ENCODE data around the gene SRSF7.

The SRSF7 gene

DNA sequence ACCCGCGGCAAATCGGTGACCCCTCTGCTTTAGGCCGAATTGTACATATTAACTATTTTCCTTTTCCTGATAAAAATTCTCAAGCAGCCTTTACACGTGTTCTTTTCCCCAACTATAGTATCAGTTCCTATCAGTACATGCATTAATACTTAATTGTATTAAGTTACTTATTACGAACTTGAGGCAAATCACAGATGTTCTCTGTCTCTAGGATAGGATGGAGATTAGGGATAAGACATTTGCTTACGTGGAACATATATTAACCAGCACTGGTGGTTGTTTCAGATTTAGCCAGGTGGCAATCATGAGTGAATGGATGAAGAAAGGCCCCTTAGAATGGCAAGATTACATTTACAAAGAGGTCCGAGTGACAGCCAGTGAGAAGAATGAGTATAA, 27.5 kb upstream of the SRSF7 start:
- TF ChIP-seq POLR2AphosphoS5 (IDR thresholded peaks at IDR 0.05; ENCODE audit: low read depth, low read length), result no peak
- TF ChIP-seq, protein P1, sequence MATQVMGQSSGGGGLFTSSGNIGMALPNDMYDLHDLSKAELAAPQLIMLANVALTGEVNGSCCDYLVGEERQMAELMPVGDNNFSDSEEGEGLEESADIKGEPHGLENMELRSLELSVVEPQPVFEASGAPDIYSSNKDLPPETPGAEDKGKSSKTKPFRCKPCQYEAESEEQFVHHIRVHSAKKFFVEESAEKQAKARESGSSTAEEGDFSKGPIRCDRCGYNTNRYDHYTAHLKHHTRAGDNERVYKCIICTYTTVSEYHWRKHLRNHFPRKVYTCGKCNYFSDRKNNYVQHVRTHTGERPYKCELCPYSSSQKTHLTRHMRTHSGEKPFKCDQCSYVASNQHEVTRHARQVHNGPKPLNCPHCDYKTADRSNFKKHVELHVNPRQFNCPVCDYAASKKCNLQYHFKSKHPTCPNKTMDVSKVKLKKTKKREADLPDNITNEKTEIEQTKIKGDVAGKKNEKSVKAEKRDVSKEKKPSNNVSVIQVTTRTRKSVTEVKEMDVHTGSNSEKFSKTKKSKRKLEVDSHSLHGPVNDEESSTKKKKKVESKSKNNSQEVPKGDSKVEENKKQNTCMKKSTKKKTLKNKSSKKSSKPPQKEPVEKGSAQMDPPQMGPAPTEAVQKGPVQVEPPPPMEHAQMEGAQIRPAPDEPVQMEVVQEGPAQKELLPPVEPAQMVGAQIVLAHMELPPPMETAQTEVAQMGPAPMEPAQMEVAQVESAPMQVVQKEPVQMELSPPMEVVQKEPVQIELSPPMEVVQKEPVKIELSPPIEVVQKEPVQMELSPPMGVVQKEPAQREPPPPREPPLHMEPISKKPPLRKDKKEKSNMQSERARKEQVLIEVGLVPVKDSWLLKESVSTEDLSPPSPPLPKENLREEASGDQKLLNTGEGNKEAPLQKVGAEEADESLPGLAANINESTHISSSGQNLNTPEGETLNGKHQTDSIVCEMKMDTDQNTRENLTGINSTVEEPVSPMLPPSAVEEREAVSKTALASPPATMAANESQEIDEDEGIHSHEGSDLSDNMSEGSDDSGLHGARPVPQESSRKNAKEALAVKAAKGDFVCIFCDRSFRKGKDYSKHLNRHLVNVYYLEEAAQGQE (IDR thresholded peaks at IDR 0.05; ENCODE audit: insufficient read depth in 1 of 2, low read depth in 2 of 2, low read length in 2 of 2), result no peak
- no peak for TF ChIP-seq FOXP2 (optimal IDR thresholded peaks at IDR 0.05; ENCODE audit: borderline replicate concordance, extremely low read depth, extremely low read length, insufficient read depth)
- TF ChIP-seq TAF1 (IDR thresholded peaks at IDR 0.05; ENCODE audit: borderline replicate concordance, insufficient read depth, low read length), result no peak
- TF ChIP-seq SIN3A (IDR thresholded peaks at IDR 0.05; ENCODE audit: borderline replicate concordance, insufficient read depth, low read length), result no peak

DNA sequence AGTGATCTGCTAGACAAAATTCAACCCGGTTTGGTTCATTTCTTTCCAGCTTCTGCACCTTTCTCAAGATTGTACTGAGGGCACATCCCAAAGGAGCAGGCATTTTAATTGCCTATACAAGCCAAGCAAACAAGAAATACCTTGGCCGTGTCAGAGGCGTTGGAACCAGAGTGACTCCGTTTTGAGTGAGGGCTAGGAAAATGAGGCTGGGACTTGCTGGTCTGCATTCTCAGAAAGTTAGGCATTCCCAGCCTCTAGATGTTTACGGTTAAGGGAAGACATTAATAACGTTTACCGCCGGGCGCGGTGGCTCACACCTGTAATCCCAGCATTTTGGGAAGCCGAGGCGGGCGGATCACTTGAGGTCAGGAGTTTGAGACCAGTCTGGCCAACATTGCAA, 25.4 kb upstream of the SRSF7 start:
- TF ChIP-seq FOXP2 (optimal IDR thresholded peaks at IDR 0.05; ENCODE audit: borderline replicate concordance, extremely low read depth, extremely low read length, insufficient read depth), result no peak
- TF ChIP-seq, protein P1 (IDR thresholded peaks at IDR 0.05; ENCODE audit: insufficient read depth in 1 of 2, low read depth in 2 of 2, low read length in 2 of 2), result no peak
- TF ChIP-seq POLR2AphosphoS5 (IDR thresholded peaks at IDR 0.05; ENCODE audit: low read depth, low read length), result no peak
- no peak for TF ChIP-seq TAF1 (IDR thresholded peaks at IDR 0.05; ENCODE audit: borderline replicate concordance, insufficient read depth, low read length)
- TF ChIP-seq SIN3A (IDR thresholded peaks at IDR 0.05; ENCODE audit: borderline replicate concordance, insufficient read depth, low read length), result no peak

DNA sequence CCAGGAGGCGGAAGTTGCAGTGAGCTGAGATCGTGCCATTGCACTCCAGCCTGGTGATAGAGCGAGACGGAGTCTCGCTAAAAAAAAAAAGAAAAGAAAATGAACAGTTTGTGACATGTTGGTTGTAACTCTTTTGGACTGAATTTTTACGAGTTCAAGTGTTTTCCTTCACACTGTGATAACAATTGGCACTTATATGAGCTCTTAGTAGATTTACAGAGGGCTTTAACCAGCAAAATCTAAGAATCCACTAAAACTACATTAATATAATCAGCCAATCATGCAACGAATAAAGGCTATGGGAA, 24.7 kb upstream of the SRSF7 start:
- TF ChIP-seq FOXP2 (optimal IDR thresholded peaks at IDR 0.05; ENCODE audit: borderline replicate concordance, extremely low read depth, extremely low read length, insufficient read depth) (no peak), TAF1 (IDR thresholded peaks at IDR 0.05; ENCODE audit: borderline replicate concordance, insufficient read depth, low read length) (no peak), POLR2AphosphoS5 (IDR thresholded peaks at IDR 0.05; ENCODE audit: low read depth, low read length) (no peak), SIN3A (IDR thresholded peaks at IDR 0.05; ENCODE audit: borderline replicate concordance, insufficient read depth, low read length) (no peak)
- TF ChIP-seq, protein P1 (IDR thresholded peaks at IDR 0.05; ENCODE audit: insufficient read depth in 1 of 2, low read depth in 2 of 2, low read length in 2 of 2), result no peak

DNA sequence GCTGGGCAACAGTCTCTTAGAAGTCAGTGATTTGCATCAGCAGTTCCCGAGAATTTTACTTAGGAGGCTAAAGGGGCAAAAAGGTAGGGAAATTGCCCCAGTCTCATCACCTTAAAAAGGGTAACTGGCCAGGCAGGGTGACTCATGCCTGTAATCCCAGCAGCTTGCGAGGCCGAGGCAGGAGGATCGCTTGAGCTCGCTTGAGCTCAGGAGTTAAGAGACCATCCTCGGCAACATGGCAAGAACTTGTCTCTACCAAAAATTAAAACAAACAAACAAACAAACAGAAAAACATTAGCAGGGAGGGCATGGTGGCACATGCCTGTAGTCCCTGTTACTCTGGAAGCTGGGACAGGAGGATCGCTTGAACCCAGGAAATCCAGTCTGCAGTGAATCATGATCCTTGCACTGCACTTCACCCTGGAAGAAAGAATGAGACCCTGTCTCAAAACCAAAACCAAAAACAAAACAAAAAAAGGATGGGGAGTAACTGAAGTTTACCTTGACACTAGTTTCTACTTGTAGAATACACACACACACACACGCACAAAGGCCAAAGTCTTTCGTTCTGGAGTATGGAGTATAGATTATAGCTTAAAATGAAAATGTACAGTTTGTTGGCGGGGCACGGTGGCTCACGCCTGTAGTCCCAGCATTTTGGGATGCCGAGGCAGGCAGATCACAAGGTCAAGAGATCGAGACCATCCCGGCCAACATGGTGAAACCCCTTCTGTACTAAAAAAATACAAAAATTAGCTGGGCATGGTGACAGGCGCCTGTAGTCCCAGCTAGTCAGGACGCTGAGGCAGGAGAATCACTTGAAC, 24.1 kb upstream of the SRSF7 start:
- TF ChIP-seq POLR2AphosphoS5 (IDR thresholded peaks at IDR 0.05; ENCODE audit: low read depth, low read length), result no peak
- TF ChIP-seq TAF1 (IDR thresholded peaks at IDR 0.05; ENCODE audit: borderline replicate concordance, insufficient read depth, low read length), result no peak
- no peak for TF ChIP-seq SIN3A (IDR thresholded peaks at IDR 0.05; ENCODE audit: borderline replicate concordance, insufficient read depth, low read length)
- TF ChIP-seq, protein P1 (IDR thresholded peaks at IDR 0.05; ENCODE audit: insufficient read depth in 1 of 2, low read depth in 2 of 2, low read length in 2 of 2), result no peak
- no peak for TF ChIP-seq FOXP2 (optimal IDR thresholded peaks at IDR 0.05; ENCODE audit: borderline replicate concordance, extremely low read depth, extremely low read length, insufficient read depth)
